ENCODE results near the gene CDK2.

DNA sequence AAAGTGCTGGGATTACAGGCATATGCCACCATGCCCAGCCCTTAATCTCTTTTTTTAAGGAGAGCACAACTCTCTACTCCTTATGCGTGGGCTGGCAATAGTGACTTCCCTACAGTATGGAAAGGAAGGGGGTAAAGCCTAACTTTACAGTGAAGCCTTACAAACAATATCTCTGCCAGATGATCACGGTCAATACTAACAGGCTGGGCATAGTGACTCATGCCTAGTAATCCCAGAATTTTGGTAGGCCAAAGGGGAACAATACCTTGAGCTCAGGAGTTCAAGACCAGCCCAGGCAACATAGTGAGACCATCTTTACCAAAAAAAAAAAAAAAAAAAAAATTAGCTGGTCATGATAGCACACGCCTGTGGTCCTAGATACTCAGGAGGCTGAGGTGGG, 44.5 kb upstream of the CDK2 start:
- TF ChIP-seq, protein P1, sequence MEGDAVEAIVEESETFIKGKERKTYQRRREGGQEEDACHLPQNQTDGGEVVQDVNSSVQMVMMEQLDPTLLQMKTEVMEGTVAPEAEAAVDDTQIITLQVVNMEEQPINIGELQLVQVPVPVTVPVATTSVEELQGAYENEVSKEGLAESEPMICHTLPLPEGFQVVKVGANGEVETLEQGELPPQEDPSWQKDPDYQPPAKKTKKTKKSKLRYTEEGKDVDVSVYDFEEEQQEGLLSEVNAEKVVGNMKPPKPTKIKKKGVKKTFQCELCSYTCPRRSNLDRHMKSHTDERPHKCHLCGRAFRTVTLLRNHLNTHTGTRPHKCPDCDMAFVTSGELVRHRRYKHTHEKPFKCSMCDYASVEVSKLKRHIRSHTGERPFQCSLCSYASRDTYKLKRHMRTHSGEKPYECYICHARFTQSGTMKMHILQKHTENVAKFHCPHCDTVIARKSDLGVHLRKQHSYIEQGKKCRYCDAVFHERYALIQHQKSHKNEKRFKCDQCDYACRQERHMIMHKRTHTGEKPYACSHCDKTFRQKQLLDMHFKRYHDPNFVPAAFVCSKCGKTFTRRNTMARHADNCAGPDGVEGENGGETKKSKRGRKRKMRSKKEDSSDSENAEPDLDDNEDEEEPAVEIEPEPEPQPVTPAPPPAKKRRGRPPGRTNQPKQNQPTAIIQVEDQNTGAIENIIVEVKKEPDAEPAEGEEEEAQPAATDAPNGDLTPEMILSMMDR (IDR thresholded peaks at IDR 0.05) = no peak
- TF ChIP-seq POLR2A (IDR thresholded peaks at IDR 0.05) (no peak), EP300 (IDR thresholded peaks at IDR 0.05) (no peak)

All from ovary (tissue), 3 donors.